HepG2 (cell line): ENCODE results near the gene RUSF1. TPM values are rescaled to one million over a fixed set of nuclear protein-coding genes. Genes with fewer than 3 reads are reported as not detected.

Experiments
- BCL6 ChIP-seq: IDR thresholded peaks from 2 replicates; pipeline ENCODE4 v1.6.1; 2016; ENCODE audit warnings: missing genetic modification reagents, missing compliant biosample characterization
- GATAD2A ChIP-seq: IDR thresholded peaks from 2 replicates; pipeline ENCODE4 v1.6.1; 2016
- MATR3 ChIP-seq: sonication (generic); formaldehyde crosslinking; IDR thresholded peaks from 2 replicates; pipeline ENCODE4 v1.4.0; 2020; ENCODE audit warnings: missing genetic modification reagents
- NCOA5 ChIP-seq: sonication (generic); formaldehyde crosslinking; IDR thresholded peaks from 2 replicates; pipeline ENCODE4 v1.4.0; 2020; ENCODE audit warnings: missing genetic modification reagents
- NCOR1 ChIP-seq: fragments of 200-600 bp; sonication (generic); IDR thresholded peaks from 2 replicates; pipeline ENCODE4 v1.7.0; 2017; ENCODE audit warnings: antibody characterized with exemption, low read length, borderline replicate concordance
- NONO ChIP-seq, 2 experiments: fragments of 450-650 bp in 1 of 2; sonication (generic) in 1 of 2; formaldehyde crosslinking in 1 of 2; IDR thresholded peaks in 1 of 2; conservative IDR thresholded peaks in 1 of 2; 2 replicates each; pipeline versions ENCODE4 v1.6.1 to v1.8.0; 2017 to 2022; ENCODE audit warnings: mild to moderate bottlenecking in 1 of 2, missing genetic modification reagents in 1 of 2, moderate library complexity in 1 of 2
- RXRA ChIP-seq: sonication (generic); formaldehyde crosslinking; IDR thresholded peaks from 2 replicates; pipeline ENCODE4 v1.5.1; 2020; ENCODE audit warnings: missing genetic modification reagents
- TEAD3 ChIP-seq: optimal IDR thresholded peaks from 2 replicates; pipeline ENCODE3; 2016; ENCODE audit warnings: borderline replicate concordance
- ZMYM2 ChIP-seq: sonication (generic); formaldehyde crosslinking; IDR thresholded peaks from 2 replicates; pipeline ENCODE4 v1.8.0; 2022; ENCODE audit warnings: mild to moderate bottlenecking, missing genetic modification reagents
- ZMYM4 ChIP-seq: sonication (generic); formaldehyde crosslinking; IDR thresholded peaks from 2 replicates; pipeline ENCODE4 v1.8.1; 2023; ENCODE audit warnings: mild to moderate bottlenecking, missing genetic modification reagents
- ZNF292 ChIP-seq: sonication (generic); formaldehyde crosslinking; IDR thresholded peaks from 2 replicates; pipeline ENCODE4 v1.8.1; 2022; ENCODE audit warnings: mild to moderate bottlenecking, low read depth, missing genetic modification reagents, borderline replicate concordance
- polyA plus RNA-seq, 8 experiments: library from polyadenylated mRNA; depleted of rRNA in 3 of 8; stranded (reverse) in 7 of 8; unstranded in 1 of 8; fragments of >200 nt; fragmentation: Illumina TruSeq in 4 of 8; extraction: Trizol in 4 of 8; gene quantifications; 2 replicates each; pipeline versions ENCODE4 v1.2.1 to v1.2.3, GENCODE V29; 2011 to 2016; ENCODE audit warnings: low read depth in 4 of 8, missing spikeins in 1 of 8, mixed read lengths in 1 of 8; ENCODE audit not compliant: insufficient read depth in 1 of 8
- total RNA-seq, 5 experiments: library from RNA; depleted of rRNA; stranded (reverse); fragments of >200 nt; fragmentation: Illumina TruSeq; extraction: Trizol; gene quantifications; 2 replicates each; pipeline ENCODE4 v1.2.3, GENCODE V29; 2016; ENCODE audit warnings: low read depth in 1 of 5
- TF ChIP-seq, protein P1 (sequence below): sonication (generic); formaldehyde crosslinking; conservative IDR thresholded peaks from 2 replicates; pipeline ENCODE4 v1.4.0; 2020; ENCODE audit warnings: mild to moderate bottlenecking, missing genetic modification reagents, moderate library complexity
- TF ChIP-seq, protein P2 (sequence below): IDR thresholded peaks from 2 replicates; pipeline ENCODE4 v1.6.1; 2012; ENCODE audit warnings: low read depth, low read length, improper control_type of control experiment
- TF ChIP-seq, protein P3 (sequence below): sonication (generic); formaldehyde crosslinking; IDR thresholded peaks from 2 replicates; pipeline ENCODE4 v1.8.0; 2022; ENCODE audit warnings: missing genetic modification reagents, mild to moderate bottlenecking, moderate library complexity, borderline replicate concordance
- TF ChIP-seq, protein P4 (sequence below): sonication (generic); formaldehyde crosslinking; IDR thresholded peaks from 2 replicates; pipeline ENCODE4 v1.5.1; 2020; ENCODE audit warnings: mild to moderate bottlenecking, missing genetic modification reagents, borderline replicate concordance

Gene RUSF1
- total and polyA plus RNA-seq, 2 of the 13 experiments (the other 11 are each of a cell fraction or from before 2014, with no cell fraction given) = 40.8 to 50.2 TPM

DNA sequence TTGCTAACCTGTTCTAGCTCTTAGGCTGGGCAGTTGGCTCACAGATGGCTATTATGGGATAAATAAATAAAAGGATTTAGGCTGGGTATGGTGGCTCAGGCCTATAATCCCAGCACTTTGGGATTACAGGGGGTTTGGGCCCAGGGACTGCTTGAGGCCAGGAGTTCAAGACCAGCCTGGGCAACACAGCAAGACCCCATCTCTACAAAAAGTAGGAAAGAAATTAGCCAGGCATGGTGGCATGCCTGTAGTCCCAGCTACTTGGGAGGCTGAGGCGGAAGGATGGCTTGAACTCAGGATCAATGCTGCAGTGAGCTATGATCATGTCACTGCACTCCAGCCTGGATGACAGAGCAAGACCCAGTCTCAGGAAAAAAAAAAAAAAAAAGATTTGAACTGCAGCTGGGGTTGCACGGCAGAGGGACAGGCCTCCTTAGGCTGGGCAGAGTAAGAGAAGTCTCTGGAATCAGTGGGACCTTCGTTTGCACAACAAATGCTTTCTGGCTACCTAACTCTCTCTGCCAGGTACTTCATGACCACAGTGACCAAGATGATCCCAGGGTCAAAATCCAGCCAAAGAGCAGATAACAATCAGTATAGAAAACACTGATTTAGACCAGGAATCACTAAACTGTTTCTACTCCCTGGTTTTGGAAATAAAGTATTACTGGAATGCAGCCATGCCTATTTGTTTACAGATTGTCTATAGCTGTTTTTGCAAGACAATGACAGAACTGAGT, 6.8 kb downstream of the RUSF1 start (continued):
- TF ChIP-seq ZNF292 = peak; percentile 24; the same call in 1 of the 2 replicates
- TF ChIP-seq ZMYM2 = peak; percentile 33; the same call in 1 of the 2 replicates
- TF ChIP-seq NCOA5 (CRISPR knock-in tag) = no peak
- TF ChIP-seq, protein P1, sequence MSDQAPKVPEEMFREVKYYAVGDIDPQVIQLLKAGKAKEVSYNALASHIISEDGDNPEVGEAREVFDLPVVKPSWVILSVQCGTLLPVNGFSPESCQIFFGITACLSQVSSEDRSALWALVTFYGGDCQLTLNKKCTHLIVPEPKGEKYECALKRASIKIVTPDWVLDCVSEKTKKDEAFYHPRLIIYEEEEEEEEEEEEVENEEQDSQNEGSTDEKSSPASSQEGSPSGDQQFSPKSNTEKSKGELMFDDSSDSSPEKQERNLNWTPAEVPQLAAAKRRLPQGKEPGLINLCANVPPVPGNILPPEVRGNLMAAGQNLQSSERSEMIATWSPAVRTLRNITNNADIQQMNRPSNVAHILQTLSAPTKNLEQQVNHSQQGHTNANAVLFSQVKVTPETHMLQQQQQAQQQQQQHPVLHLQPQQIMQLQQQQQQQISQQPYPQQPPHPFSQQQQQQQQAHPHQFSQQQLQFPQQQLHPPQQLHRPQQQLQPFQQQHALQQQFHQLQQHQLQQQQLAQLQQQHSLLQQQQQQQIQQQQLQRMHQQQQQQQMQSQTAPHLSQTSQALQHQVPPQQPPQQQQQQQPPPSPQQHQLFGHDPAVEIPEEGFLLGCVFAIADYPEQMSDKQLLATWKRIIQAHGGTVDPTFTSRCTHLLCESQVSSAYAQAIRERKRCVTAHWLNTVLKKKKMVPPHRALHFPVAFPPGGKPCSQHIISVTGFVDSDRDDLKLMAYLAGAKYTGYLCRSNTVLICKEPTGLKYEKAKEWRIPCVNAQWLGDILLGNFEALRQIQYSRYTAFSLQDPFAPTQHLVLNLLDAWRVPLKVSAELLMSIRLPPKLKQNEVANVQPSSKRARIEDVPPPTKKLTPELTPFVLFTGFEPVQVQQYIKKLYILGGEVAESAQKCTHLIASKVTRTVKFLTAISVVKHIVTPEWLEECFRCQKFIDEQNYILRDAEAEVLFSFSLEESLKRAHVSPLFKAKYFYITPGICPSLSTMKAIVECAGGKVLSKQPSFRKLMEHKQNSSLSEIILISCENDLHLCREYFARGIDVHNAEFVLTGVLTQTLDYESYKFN (CRISPR knock-in tag) = peak; percentile 67
- no peak for TF ChIP-seq MATR3 (CRISPR knock-in tag)
- TF ChIP-seq ZMYM4 (CRISPR knock-in tag) = no peak
- TF ChIP-seq GATAD2A = 0 out of 2 replicates have a peak, but pooled peaks have one; percentile 38
- TF ChIP-seq, protein P2, sequence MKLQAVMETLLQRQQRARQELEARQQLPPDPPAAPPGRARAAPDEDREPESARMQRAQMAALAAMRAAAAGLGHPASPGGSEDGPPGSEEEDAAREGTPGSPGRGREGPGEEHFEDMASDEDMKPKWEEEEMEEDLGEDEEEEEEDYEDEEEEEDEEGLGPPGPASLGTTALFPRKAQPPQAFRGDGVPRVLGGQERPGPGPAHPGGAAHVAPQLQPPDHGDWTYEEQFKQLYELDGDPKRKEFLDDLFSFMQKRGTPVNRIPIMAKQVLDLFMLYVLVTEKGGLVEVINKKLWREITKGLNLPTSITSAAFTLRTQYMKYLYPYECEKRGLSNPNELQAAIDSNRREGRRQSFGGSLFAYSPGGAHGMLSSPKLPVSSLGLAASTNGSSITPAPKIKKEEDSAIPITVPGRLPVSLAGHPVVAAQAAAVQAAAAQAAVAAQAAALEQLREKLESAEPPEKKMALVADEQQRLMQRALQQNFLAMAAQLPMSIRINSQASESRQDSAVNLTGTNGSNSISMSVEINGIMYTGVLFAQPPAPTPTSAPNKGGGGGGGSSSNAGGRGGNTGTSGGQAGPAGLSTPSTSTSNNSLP = 0 out of 2 replicates have a peak, but pooled peaks have one; percentile 62
- TF ChIP-seq NCOR1 = peak; percentile 50; the same call in 1 of the 2 replicates
- peak; percentile 19 for TF ChIP-seq TEAD3 (CRISPR knock-in tag)
- peak; percentile 54 for TF ChIP-seq BCL6
- TF ChIP-seq, protein P3, sequence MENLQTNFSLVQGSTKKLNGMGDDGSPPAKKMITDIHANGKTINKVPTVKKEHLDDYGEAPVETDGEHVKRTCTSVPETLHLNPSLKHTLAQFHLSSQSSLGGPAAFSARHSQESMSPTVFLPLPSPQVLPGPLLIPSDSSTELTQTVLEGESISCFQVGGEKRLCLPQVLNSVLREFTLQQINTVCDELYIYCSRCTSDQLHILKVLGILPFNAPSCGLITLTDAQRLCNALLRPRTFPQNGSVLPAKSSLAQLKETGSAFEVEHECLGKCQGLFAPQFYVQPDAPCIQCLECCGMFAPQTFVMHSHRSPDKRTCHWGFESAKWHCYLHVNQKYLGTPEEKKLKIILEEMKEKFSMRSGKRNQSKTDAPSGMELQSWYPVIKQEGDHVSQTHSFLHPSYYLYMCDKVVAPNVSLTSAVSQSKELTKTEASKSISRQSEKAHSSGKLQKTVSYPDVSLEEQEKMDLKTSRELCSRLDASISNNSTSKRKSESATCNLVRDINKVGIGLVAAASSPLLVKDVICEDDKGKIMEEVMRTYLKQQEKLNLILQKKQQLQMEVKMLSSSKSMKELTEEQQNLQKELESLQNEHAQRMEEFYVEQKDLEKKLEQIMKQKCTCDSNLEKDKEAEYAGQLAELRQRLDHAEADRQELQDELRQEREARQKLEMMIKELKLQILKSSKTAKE (CRISPR knock-in tag) = no peak
- TF ChIP-seq, protein P4, sequence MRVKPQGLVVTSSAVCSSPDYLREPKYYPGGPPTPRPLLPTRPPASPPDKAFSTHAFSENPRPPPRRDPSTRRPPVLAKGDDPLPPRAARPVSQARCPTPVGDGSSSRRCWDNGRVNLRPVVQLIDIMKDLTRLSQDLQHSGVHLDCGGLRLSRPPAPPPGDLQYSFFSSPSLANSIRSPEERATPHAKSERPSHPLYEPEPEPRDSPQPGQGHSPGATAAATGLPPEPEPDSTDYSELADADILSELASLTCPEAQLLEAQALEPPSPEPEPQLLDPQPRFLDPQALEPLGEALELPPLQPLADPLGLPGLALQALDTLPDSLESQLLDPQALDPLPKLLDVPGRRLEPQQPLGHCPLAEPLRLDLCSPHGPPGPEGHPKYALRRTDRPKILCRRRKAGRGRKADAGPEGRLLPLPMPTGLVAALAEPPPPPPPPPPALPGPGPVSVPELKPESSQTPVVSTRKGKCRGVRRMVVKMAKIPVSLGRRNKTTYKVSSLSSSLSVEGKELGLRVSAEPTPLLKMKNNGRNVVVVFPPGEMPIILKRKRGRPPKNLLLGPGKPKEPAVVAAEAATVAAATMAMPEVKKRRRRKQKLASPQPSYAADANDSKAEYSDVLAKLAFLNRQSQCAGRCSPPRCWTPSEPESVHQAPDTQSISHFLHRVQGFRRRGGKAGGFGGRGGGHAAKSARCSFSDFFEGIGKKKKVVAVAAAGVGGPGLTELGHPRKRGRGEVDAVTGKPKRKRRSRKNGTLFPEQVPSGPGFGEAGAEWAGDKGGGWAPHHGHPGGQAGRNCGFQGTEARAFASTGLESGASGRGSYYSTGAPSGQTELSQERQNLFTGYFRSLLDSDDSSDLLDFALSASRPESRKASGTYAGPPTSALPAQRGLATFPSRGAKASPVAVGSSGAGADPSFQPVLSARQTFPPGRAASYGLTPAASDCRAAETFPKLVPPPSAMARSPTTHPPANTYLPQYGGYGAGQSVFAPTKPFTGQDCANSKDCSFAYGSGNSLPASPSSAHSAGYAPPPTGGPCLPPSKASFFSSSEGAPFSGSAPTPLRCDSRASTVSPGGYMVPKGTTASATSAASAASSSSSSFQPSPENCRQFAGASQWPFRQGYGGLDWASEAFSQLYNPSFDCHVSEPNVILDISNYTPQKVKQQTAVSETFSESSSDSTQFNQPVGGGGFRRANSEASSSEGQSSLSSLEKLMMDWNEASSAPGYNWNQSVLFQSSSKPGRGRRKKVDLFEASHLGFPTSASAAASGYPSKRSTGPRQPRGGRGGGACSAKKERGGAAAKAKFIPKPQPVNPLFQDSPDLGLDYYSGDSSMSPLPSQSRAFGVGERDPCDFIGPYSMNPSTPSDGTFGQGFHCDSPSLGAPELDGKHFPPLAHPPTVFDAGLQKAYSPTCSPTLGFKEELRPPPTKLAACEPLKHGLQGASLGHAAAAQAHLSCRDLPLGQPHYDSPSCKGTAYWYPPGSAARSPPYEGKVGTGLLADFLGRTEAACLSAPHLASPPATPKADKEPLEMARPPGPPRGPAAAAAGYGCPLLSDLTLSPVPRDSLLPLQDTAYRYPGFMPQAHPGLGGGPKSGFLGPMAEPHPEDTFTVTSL (CRISPR knock-in tag) = peak; percentile 52; the same call in 1 of the 2 replicates
- TF ChIP-seq NONO (IDR thresholded peaks at IDR 0.05) = no peak
- TF ChIP-seq NONO (CRISPR knock-in tag; conservative IDR thresholded peaks at IDR 0.05) = peak; percentile 30; the same call in 1 of the 2 replicates
- no peak for TF ChIP-seq RXRA (CRISPR knock-in tag)
